Measurements from ENCODE around the gene DPM2. TPM values are rescaled to one million over a fixed set of nuclear protein-coding genes. Genes with fewer than 3 reads are reported as not detected.

DPM2 gene
- total RNA-seq, 2 experiments from 2014 or later: 44.1 to 46.6 TPM

Other genes starting within 250 kb of the DPM2 start
- not detected for gene CFAP157, start 230.9 kb downstream of the DPM2 start, total RNA-seq
- 10 to 100 TPM; 12.9 to 15.1 TPM for gene PTRH1, start 222.2 kb downstream of the DPM2 start, total RNA-seq
- under 1 TPM; 0.16 to 0.30 TPM for gene TTC16, start 221.8 kb downstream of the DPM2 start, total RNA-seq
- 10 to 100 TPM; 11.3 to 14.0 TPM for gene TOR2A, start 202.6 kb downstream of the DPM2 start, total RNA-seq
- 10 to 100 TPM; 30.3 to 35.2 TPM for gene SH2D3C, start 159.2 kb downstream of the DPM2 start, total RNA-seq
- gene CDK9, start 151.8 kb downstream of the DPM2 start, total RNA-seq: 10 to 100 TPM; 63.8 to 80.4 TPM
- 10 to 100 TPM; 71.9 to 80.4 TPM for gene FPGS, start 135.0 kb downstream of the DPM2 start, total RNA-seq
- 10 to 100 TPM; 13.9 to 15.2 TPM for gene ENG, start 83.2 kb downstream of the DPM2 start, total RNA-seq
- 10 to 100 TPM; 14.5 to 23.9 TPM for gene AK1, start 60.2 kb downstream of the DPM2 start, total RNA-seq
- gene ST6GALNAC6, start 38.3 kb downstream of the DPM2 start, total RNA-seq: 10 to 100 TPM; 46.3 to 63.3 TPM
- 10 to 100 TPM; 14.9 to 20.7 TPM for gene ST6GALNAC4, start 20.8 kb downstream of the DPM2 start, total RNA-seq
- 1 to 10 TPM; 1.9 to 2.8 TPM for gene PIP5KL1, start 7.1 kb downstream of the DPM2 start, total RNA-seq
- gene EEIG1, start 43.1 kb upstream of the DPM2 start, total RNA-seq: 10 to 100 TPM; 56.2 to 58.4 TPM
- gene NAIF1, start 129.5 kb upstream of the DPM2 start, total RNA-seq: 10 to 100 TPM; 11.3 to 13.7 TPM
- 10 to 100 TPM in 1 of 2 experiments, 1 to 10 TPM in 1; 6.9 to 10.8 TPM for gene SLC25A25, start 130.4 kb upstream of the DPM2 start, total RNA-seq
- 10 to 100 TPM; 47.7 to 48.5 TPM for gene PTGES2, start 189.9 kb upstream of the DPM2 start, total RNA-seq
- gene LCN2, start 211.6 kb upstream of the DPM2 start, total RNA-seq: not detected
- gene BBLN, start 222.4 kb upstream of the DPM2 start, total RNA-seq: 10 to 100 TPM; 64.4 to 68.5 TPM